Fibroblast of the aortic adventitia (primary cell): ENCODE results near the gene SAP30L. TPM values are rescaled to one million over a fixed set of nuclear protein-coding genes. Genes with fewer than 3 reads are reported as not detected.

Experiments used
- DNase-seq: peaks from one replicate; pipeline ENCODE4 v3.0.0-alpha.2; 2010; ENCODE audit warnings: low read depth
- H3K4me3 ChIP-seq: 2 replicates; pipeline ENCODE4 v1.5.1; 2011; ENCODE audit warnings: low read depth, mild to moderate bottlenecking, control low read depth, low read length, moderate library complexity
- total RNA-seq: library from RNA; depleted of rRNA; stranded (reverse); fragments of >200 nt; gene quantifications from 2 replicates; pipeline ENCODE4 v1.2.3, GENCODE V29; 2012; ENCODE audit warnings: low replicate concordance
- TF ChIP-seq, protein P1 (sequence below): IDR thresholded peaks from 2 replicates; pipeline ENCODE4 v1.5.1; 2011; ENCODE audit warnings: mild to moderate bottlenecking, low read length, control low read depth, inconsistent platforms; ENCODE audit not compliant: insufficient read depth

The SAP30L gene
- total RNA-seq, 1 donor, result 30.3 TPM

- no peak for DNase-seq
- TF ChIP-seq, protein P1, sequence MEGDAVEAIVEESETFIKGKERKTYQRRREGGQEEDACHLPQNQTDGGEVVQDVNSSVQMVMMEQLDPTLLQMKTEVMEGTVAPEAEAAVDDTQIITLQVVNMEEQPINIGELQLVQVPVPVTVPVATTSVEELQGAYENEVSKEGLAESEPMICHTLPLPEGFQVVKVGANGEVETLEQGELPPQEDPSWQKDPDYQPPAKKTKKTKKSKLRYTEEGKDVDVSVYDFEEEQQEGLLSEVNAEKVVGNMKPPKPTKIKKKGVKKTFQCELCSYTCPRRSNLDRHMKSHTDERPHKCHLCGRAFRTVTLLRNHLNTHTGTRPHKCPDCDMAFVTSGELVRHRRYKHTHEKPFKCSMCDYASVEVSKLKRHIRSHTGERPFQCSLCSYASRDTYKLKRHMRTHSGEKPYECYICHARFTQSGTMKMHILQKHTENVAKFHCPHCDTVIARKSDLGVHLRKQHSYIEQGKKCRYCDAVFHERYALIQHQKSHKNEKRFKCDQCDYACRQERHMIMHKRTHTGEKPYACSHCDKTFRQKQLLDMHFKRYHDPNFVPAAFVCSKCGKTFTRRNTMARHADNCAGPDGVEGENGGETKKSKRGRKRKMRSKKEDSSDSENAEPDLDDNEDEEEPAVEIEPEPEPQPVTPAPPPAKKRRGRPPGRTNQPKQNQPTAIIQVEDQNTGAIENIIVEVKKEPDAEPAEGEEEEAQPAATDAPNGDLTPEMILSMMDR, result no peak
These were observed 36.5 kb upstream of the SAP30L start for GRCh38 chr5:154409230-154409840.

GRCh38 chr5:154410008-154410407 lies 35.8 kb upstream of the SAP30L start:
- DNase-seq, result no peak
- TF ChIP-seq, protein P1, result no peak
- no peak overlapping the region for H3K4me3 ChIP-seq

More at GRCh38 chr5:154409230-154409840, 36.5 kb upstream of the SAP30L start:
- no peak overlapping the region for H3K4me3 ChIP-seq

DNA sequence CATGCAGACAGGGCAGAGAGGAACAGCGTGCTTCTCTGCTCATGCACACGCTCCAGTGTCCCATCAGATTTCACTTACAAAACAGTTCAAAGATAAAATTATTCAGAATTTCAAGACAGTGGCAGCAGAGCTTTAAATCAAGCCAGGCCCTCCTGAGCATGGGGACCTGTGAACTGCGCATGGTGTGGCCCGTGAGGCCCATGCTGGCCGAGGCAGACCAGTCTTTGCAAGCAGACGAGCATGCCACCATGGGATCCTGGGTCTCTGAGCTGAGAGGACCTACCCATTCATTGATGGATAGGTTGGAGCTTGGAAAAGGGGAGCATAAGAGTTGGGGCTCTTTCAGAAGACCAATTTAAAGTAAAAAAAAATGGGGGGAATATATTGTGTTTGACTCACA lies 35.0 kb upstream of the SAP30L start:
- TF ChIP-seq, protein P1, result no peak
- H3K4me3 ChIP-seq, result no peak overlapping the region
- DNase-seq, result no peak

DNA sequence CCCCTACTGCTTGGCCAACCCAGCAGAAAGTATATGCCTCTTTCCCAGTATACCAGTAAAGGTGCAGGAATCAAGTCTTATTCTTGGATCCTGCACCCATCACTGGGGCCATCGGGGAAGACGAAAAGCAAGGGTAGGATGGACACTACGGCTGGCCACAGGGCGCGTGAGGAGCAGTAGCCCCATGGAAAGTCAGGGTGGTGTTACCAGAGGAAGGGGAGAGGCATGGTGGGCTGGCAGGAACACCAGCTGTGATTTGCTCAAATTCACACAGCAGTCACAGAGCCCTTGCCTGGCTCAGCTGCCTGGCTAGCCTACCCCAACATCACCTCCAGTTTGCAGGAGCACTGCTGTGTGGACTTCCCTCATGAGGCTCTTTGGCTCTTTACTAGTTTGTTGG lies 34.5 kb upstream of the SAP30L start:
- no peak for DNase-seq
- TF ChIP-seq, protein P1, result no peak
- H3K4me3 ChIP-seq, result no peak overlapping the region

GRCh38 chr5:154412316-154412715 lies 33.5 kb upstream of the SAP30L start:
- TF ChIP-seq, protein P1, result no peak
- no peak for DNase-seq
- no peak overlapping the region for H3K4me3 ChIP-seq

DNA sequence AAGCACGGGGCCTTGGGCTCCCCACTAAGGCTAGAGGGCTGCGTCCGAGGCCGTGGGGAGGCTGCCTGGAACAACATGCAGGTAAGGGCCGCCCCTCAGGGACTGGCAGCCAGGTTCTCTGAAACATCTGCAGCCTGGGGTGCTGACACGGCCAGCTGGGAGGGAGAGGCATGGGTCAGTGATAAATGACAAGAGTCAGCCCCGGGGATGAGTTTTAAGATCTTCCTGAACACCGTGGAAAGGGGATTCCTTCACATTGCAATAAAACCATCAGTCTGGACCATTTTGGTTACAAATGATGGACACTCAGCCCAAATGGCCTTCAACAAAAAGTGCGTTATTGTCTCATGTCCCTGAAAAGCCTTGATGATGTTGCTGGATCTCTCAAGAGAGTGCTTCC lies 32.9 kb upstream of the SAP30L start:
- no peak for DNase-seq
- TF ChIP-seq, protein P1, result no peak
- no peak overlapping the region for H3K4me3 ChIP-seq

DNA sequence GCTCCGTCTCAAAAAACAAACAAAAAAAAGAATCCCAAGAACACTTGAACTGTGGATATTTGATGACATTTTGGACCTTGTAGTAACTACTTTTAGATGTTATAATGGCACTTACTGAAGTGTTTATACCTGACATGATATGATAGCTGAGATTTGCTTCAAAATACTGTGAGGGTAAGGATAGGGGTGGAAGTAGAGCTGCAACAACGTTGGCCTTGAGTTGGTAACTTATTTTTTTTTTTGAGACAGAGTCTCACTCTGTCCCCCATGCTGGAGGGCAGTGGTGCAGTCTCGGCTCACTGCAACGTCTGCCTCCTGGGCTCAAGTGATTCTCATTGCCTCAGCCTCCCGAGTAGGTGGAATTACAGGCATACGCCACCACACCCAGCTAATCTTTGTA lies 30.7 kb upstream of the SAP30L start:
- DNase-seq, result no peak
- TF ChIP-seq, protein P1, result no peak

More for the DNA sequence above, 30.7 kb upstream of the SAP30L start:
- no peak overlapping the region for H3K4me3 ChIP-seq
